Nephron progenitor cell (in vitro differentiated cells): ENCODE data around the gene LAMA4.

Experiments used
- DNase-seq: peaks from one replicate; pipeline ENCODE4 v3.0.0; 2021
- H3K27ac Mint-ChIP-seq: 2 replicates; pipeline ENCODE4 v1.8.0; 2021; ENCODE audit warnings: mild to moderate bottlenecking, moderate library complexity, mixed read lengths
- H3K27me3 Mint-ChIP-seq: 2 replicates; pipeline ENCODE4 v1.8.0; 2021; ENCODE audit warnings: mild to moderate bottlenecking, low read depth, mixed read lengths; ENCODE audit not compliant: poor library complexity
- H3K36me3 Mint-ChIP-seq: 2 replicates; pipeline ENCODE4 v1.8.0; 2021; ENCODE audit warnings: low read depth, mixed read lengths
- H3K4me1 Mint-ChIP-seq: 2 replicates; pipeline ENCODE4 v1.8.0; 2021; ENCODE audit warnings: mixed read lengths
- H3K4me3 Mint-ChIP-seq: 2 replicates; pipeline ENCODE4 v1.8.0; 2021; ENCODE audit warnings: mild to moderate bottlenecking, moderate library complexity, mixed read lengths
- H3K9me3 Mint-ChIP-seq: 2 replicates; pipeline ENCODE4 v1.8.0; 2021; ENCODE audit warnings: mild to moderate bottlenecking, moderate library complexity, mixed read lengths
- TF ChIP-seq, protein P1 (sequence below): fragments of 200-600 bp; sonication (generic); IDR thresholded peaks from 2 replicates; pipeline ENCODE4 v1.5.0; 2021; ENCODE audit warnings: antibody characterized with exemption

LAMA4 gene

DNA sequence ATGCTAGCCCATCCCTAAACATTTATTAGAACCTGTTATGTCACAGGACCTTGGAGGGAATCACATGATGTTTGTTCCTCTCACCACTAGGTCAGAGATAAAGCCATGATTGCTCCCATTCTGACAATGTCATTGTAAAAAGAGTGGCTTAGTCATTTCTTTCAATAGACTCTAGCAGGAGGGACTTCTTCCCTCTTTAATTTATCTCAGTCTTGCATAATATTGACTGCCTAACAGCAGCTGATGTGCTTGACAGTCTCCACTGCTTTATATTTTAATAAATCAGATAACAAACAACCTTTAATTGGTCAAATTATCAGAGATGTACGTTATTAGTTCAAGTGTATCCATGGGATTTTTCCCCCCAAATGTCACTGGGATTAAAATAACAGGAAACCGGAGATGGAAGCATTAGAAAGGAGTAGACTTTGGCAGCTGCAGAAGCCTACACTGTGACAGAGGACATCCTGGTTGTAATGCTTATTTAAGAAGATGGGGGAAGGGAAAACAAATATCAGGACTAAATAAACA is 39.6 kb downstream of the LAMA4 start:
- H3K27me3 Mint-ChIP-seq: peaks cover 7% of the 10 kb centered on the region
- TF ChIP-seq, protein P1, sequence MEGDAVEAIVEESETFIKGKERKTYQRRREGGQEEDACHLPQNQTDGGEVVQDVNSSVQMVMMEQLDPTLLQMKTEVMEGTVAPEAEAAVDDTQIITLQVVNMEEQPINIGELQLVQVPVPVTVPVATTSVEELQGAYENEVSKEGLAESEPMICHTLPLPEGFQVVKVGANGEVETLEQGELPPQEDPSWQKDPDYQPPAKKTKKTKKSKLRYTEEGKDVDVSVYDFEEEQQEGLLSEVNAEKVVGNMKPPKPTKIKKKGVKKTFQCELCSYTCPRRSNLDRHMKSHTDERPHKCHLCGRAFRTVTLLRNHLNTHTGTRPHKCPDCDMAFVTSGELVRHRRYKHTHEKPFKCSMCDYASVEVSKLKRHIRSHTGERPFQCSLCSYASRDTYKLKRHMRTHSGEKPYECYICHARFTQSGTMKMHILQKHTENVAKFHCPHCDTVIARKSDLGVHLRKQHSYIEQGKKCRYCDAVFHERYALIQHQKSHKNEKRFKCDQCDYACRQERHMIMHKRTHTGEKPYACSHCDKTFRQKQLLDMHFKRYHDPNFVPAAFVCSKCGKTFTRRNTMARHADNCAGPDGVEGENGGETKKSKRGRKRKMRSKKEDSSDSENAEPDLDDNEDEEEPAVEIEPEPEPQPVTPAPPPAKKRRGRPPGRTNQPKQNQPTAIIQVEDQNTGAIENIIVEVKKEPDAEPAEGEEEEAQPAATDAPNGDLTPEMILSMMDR: no peak
- DNase-seq: no peak
- H3K4me1 Mint-ChIP-seq: peaks cover 61% of the 10 kb centered on the region
- no peak overlapping the region for H3K27ac Mint-ChIP-seq
- peak overlapping the region; percentile 18 for H3K4me3 Mint-ChIP-seq
- H3K36me3 Mint-ChIP-seq: peaks cover 21% of the 10 kb centered on the region
- H3K9me3 Mint-ChIP-seq: peaks cover 10% of the 10 kb centered on the region

DNA sequence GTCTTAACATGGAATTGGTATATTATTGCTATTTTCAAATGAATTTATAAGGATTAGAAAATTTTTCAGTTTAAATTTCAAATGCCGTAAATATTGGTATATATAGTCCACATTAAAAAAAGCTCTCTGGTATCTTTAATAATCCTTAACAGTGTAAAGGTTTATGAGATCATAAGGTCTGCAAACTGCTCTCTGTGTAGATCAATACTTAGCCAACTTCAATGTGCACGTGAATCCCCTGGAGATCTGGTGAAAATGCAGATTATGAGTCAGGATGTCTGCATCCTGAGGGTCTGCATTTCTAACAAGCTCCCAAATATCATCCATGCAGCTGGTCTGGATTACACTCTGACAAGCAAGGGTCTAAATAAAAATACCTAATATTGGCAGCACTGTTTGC is 43.5 kb downstream of the LAMA4 start:
- DNase-seq: no peak
- Mint-ChIP-seq H3K9me3 (peaks cover 14% of the 10 kb centered on the region), H3K27me3 (peaks cover 4% of the 10 kb centered on the region), H3K4me3 (no peak overlapping the region), H3K27ac (no peak overlapping the region), H3K36me3 (peaks cover 44% of the 10 kb centered on the region), H3K4me1 (peaks cover 63% of the 10 kb centered on the region)
- TF ChIP-seq, protein P1: no peak

DNA sequence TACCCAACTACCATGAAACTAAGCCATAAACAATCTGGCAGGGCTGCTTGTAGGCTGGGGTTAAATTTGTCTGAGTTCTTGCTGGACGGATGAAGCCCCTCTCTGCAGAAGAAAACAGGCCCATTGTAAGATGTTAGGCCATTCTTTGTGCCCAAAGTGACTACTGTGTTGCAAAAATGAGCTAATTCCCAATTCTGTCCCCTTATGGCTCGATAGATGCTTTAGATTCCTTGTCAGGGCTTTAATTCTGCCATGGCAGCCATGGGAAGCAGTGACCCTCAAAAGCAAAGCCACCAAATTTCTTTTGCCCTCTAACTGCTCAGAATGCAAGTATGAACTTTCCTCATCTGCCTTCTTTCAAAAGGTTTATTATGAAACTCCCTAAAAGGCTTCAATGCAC is 45.2 kb downstream of the LAMA4 start:
- peaks cover 60% of the 10 kb centered on the region for H3K4me1 Mint-ChIP-seq
- TF ChIP-seq, protein P1: no peak
- H3K9me3 Mint-ChIP-seq: peaks cover 14% of the 10 kb centered on the region
- no peak overlapping the region for H3K4me3 Mint-ChIP-seq
- H3K36me3 Mint-ChIP-seq: peaks cover 55% of the 10 kb centered on the region
- H3K27me3 Mint-ChIP-seq: peaks cover 7% of the 10 kb centered on the region
- H3K27ac Mint-ChIP-seq: no peak overlapping the region
- DNase-seq: no peak

DNA sequence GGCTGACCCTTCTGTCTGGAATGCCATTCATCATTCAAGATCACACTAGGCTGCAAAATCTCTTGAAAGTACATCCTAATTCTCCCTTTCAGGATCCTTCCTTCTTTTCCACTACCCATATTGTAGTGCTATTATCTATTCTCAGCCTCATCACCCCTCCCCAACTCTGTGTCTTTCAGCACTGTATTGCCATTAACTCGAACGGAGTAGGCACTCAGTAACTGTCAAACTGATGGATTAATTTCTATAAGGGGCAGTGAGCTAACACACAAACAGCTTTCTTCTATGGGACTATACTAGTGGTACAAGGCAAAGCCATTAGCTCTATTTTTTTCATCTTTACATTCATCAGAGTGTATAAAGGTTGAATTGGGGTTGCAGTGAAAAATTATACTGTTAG is 46.6 kb downstream of the LAMA4 start:
- DNase-seq: no peak
- H3K36me3 Mint-ChIP-seq: peaks cover 51% of the 10 kb centered on the region

DNA sequence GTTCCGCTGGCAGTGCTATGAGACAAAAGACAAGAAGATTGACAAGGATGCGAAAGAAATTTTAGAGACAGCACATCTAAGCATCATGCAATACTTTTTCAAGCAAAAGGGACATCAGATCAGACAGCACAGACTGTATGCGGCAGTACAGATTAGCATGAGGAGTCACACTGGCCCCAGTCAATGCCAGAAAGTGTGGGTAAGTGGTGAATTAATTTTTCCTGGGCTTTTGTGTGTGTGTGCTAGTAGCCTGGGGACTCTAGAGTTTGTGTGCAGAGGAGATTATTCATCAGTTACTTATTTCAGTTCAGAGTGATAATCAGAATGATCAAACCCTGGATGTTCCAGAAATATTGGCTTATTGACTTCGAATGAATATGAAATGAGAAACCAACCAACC is 47.2 kb downstream of the LAMA4 start:
- TF ChIP-seq, protein P1: no peak
- Mint-ChIP-seq H3K27me3 (peaks cover 7% of the 10 kb centered on the region), H3K4me1 (peaks cover 72% of the 10 kb centered on the region), H3K9me3 (peaks cover 14% of the 10 kb centered on the region), H3K4me3 (no peak overlapping the region), H3K36me3 (peaks cover 57% of the 10 kb centered on the region), H3K27ac (no peak overlapping the region)
- DNase-seq: no peak

More for the DNA sequence above, 46.6 kb downstream of the LAMA4 start:
- H3K4me1 Mint-ChIP-seq: peaks cover 68% of the 10 kb centered on the region
- TF ChIP-seq, protein P1: no peak
- no peak overlapping the region for H3K27ac Mint-ChIP-seq
- peaks cover 7% of the 10 kb centered on the region for H3K27me3 Mint-ChIP-seq
- no peak overlapping the region for H3K4me3 Mint-ChIP-seq
- peaks cover 14% of the 10 kb centered on the region for H3K9me3 Mint-ChIP-seq

DNA sequence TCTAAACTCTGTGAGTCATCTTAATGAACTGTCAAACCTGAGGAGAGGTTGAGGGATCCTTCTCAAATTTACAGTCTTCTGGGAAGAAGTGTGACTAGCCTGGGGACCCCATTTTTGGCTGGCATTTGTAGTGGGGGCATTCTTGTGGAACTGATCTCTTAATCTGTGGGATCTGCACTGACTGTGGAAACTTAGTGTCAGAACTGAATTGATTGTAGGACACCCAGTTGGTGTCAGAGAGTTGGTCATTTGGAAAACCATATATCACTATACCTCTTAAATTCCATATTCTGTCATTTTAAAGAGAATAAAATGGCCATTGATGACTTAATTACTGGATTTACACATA is 48.3 kb downstream of the LAMA4 start:
- H3K36me3 Mint-ChIP-seq: peaks cover 54% of the 10 kb centered on the region
- H3K4me3 Mint-ChIP-seq: no peak overlapping the region
- H3K4me1 Mint-ChIP-seq: peaks cover 65% of the 10 kb centered on the region
- no peak overlapping the region for H3K27ac Mint-ChIP-seq
- TF ChIP-seq, protein P1: no peak
- peaks cover 9% of the 10 kb centered on the region for H3K9me3 Mint-ChIP-seq
- no peak for DNase-seq
- H3K27me3 Mint-ChIP-seq: peaks cover 3% of the 10 kb centered on the region
